GM18519 (cell line): ENCODE data around the gene ADH6.
"Not testable (repeated sequence)": the region's sequence is repeated elsewhere in the genome, so short reads cannot be mapped to it uniquely, and the experiment has no call there.

Experiments used
- ATAC-seq: cut with Tn5 transposase; IDR thresholded peaks from one replicate; pipeline ENCODE4 v1.9.1; 2021; ENCODE audit warnings: mild to moderate bottlenecking, moderate library complexity; ENCODE audit not compliant: unreplicated experiment, low FRiP score

ADH6 gene

GRCh38 chr4:99219072-99219471 lies at the start of gene ADH6:
Gene ADH6 (minus strand): TSS chr4:99219246. CDS start chr4:99219152, 94 bp downstream.
- ATAC-seq = no peak

GRCh38 chr4:99264927-99265326 lies 45.9 kb upstream of the ADH6 start:
- ATAC-seq = no peak

GRCh38 chr4:99252746-99253145 lies 33.7 kb upstream of the ADH6 start:
- no peak for ATAC-seq

- no peak for ATAC-seq
Measured at GRCh38 chr4:99248714-99249113, 29.7 kb upstream of the ADH6 start.

GRCh38 chr4:99235955-99236354 lies 16.9 kb upstream of the ADH6 start:
- ATAC-seq = no peak

GRCh38 chr4:99234331-99235010 lies 15.4 kb upstream of the ADH6 start:
- ATAC-seq = no peak

- not testable (repeated sequence) for ATAC-seq
Measured at GRCh38 chr4:99233397-99233796, 14.4 kb upstream of the ADH6 start.

- not testable (repeated sequence) for ATAC-seq
Measured at GRCh38 chr4:99228706-99229105, 9.7 kb upstream of the ADH6 start.

- ATAC-seq = not testable (repeated sequence)
Measured at GRCh38 chr4:99227646-99228045, 8.6 kb upstream of the ADH6 start.

GRCh38 chr4:99221980-99222379 lies 2.9 kb upstream of the ADH6 start:
- ATAC-seq = no peak

GRCh38 chr4:99219479-99219878 lies 433 bp upstream of the ADH6 start:
- ATAC-seq = peak; percentile 73

GRCh38 chr4:99215521-99215920 lies 3.5 kb downstream of the ADH6 start:
- no peak for ATAC-seq

- ATAC-seq = no peak
Measured at GRCh38 chr4:99210789-99211188, 8.3 kb downstream of the ADH6 start.

GRCh38 chr4:99209671-99210070 lies 9.4 kb downstream of the ADH6 start:
- ATAC-seq = no peak

GRCh38 chr4:99208719-99209075 lies 10.3 kb downstream of the ADH6 start:
- no peak for ATAC-seq

GRCh38 chr4:99207911-99208718 lies 10.9 kb downstream of the ADH6 start:
- no peak for ATAC-seq

- ATAC-seq = no peak
Measured at GRCh38 chr4:99207069-99207743, 11.8 kb downstream of the ADH6 start.

- ATAC-seq = no peak
Measured at GRCh38 chr4:99205153-99205979, 13.7 kb downstream of the ADH6 start.

GRCh38 chr4:99202536-99202935 lies 16.5 kb downstream of the ADH6 start:
- ATAC-seq = no peak

GRCh38 chr4:99202094-99202493 lies 17.0 kb downstream of the ADH6 start:
- ATAC-seq = no peak

GRCh38 chr4:99201690-99202089 lies 17.4 kb downstream of the ADH6 start:
- ATAC-seq = no peak
